ENCODE results near the gene FLNB.
A peak's percentile ranks its signal among the peaks of the same experiment; 100 is the strongest.

Gene FLNB

GRCh38 chr3:58084788-58085543 lies 76.7 kb downstream of the FLNB start:
- Histone ChIP-seq H3K23ac (ENCODE audit: low read depth, low read length, poor library complexity) (no peak overlapping the region), H4K91ac (ENCODE audit: low read depth, low read length, poor library complexity) (no peak overlapping the region), H3K4me2 (ENCODE audit: insufficient read depth, low read length, poor library complexity, severe bottlenecking) (no peak overlapping the region), H3K18ac (ENCODE audit: low read length) (no peak overlapping the region), H4K8ac (ENCODE audit: low read depth, low read length) (no peak overlapping the region), H2AK5ac (ENCODE audit: low read depth, low read length) (no peak overlapping the region), H2BK15ac (ENCODE audit: low read length) (no peak overlapping the region), H3K9ac (ENCODE audit: low read depth, low read length, poor library complexity) (no peak overlapping the region), H3K4me3 (ENCODE audit: low read length in 2 of 2) (no peak overlapping the region), H3K27ac (replicated peaks; ENCODE audit: low read length) (no peak overlapping the region), H3K79me1 (ENCODE audit: low read depth, low read length) (no peaks in the 10 kb centered on the region), H2BK12ac (ENCODE audit: low read length) (no peak overlapping the region), H3K4ac (ENCODE audit: low read length) (no peak overlapping the region), H3K36me3 (replicated peaks in 1 of 2; ENCODE audit: control insufficient read depth in 2 of 2, insufficient read depth in 2 of 2, low read length in 2 of 2) (peaks cover under 1 to 4% of the 10 kb centered on the region in 2 donors), H2AFZ (ENCODE audit: low read length) (no peak overlapping the region), H3K27me3 (ENCODE audit: control insufficient read depth in 3 of 3, insufficient read depth in 3 of 3, low read depth in 1 of 3, low read length in 3 of 3) (no peaks in the 10 kb centered on the region), H3K4me1 (ENCODE audit: control insufficient read depth in 2 of 2, insufficient read depth in 1 of 2, low read depth in 1 of 2, low read length in 2 of 2) (peaks cover 3% of the 10 kb centered on the region in 2 donors), H2BK120ac (ENCODE audit: low read depth, low read length) (no peak overlapping the region), H2BK5ac (ENCODE audit: low read length) (no peak overlapping the region), H3K9me3 (replicated peaks in 1 of 2; ENCODE audit: control insufficient read depth in 2 of 2, insufficient read depth in 1 of 2, low read depth in 1 of 2, low read length in 2 of 2) (no peaks in the 10 kb centered on the region), H3K14ac (ENCODE audit: low read length) (no peak overlapping the region)
- no CpG with 5 or more reads among the region's 5 CpGs for WGBS, 2 donors (ENCODE audit: extremely low coverage in 2 of 2, insufficient read length in 2 of 2, insufficient replicate concordance in 1 of 2)
- DNase-seq (ENCODE audit: low spot score): no peak

- peaks cover 0 to 2% of the 10 kb centered on the region in 2 donors for H3K36me3 ChIP-seq (replicated peaks in 1 of 2; ENCODE audit: control insufficient read depth in 2 of 2, insufficient read depth in 2 of 2, low read length in 2 of 2)
- no peak overlapping the region for H3K9ac ChIP-seq (ENCODE audit: low read depth, low read length, poor library complexity)
- H2BK12ac ChIP-seq (ENCODE audit: low read length): no peak overlapping the region
- no peak overlapping the region for H3K4ac ChIP-seq (ENCODE audit: low read length)
- no peak overlapping the region for H4K91ac ChIP-seq (ENCODE audit: low read depth, low read length, poor library complexity)
- H2AK5ac ChIP-seq (ENCODE audit: low read depth, low read length): no peak overlapping the region
- peaks cover 3% of the 10 kb centered on the region in 2 donors for H3K4me1 ChIP-seq (ENCODE audit: control insufficient read depth in 2 of 2, insufficient read depth in 1 of 2, low read depth in 1 of 2, low read length in 2 of 2)
- no peak overlapping the region for H3K23ac ChIP-seq (ENCODE audit: low read depth, low read length, poor library complexity)
- no peak overlapping the region for H3K27ac ChIP-seq (replicated peaks; ENCODE audit: low read length)
- H3K4me2 ChIP-seq (ENCODE audit: insufficient read depth, low read length, poor library complexity, severe bottlenecking): no peak overlapping the region
- H2BK120ac ChIP-seq (ENCODE audit: low read depth, low read length): no peak overlapping the region
- no peak overlapping the region for H3K14ac ChIP-seq (ENCODE audit: low read length)
- no peak overlapping the region for H2BK15ac ChIP-seq (ENCODE audit: low read length)
- H4K8ac ChIP-seq (ENCODE audit: low read depth, low read length): no peak overlapping the region
- H2BK5ac ChIP-seq (ENCODE audit: low read length): no peak overlapping the region
- H3K9me3 ChIP-seq (replicated peaks in 1 of 2; ENCODE audit: control insufficient read depth in 2 of 2, insufficient read depth in 1 of 2, low read depth in 1 of 2, low read length in 2 of 2): no peaks in the 10 kb centered on the region
- H3K4me3 ChIP-seq (ENCODE audit: low read length in 2 of 2): no peak overlapping the region
- H3K27me3 ChIP-seq (ENCODE audit: control insufficient read depth in 3 of 3, insufficient read depth in 3 of 3, low read depth in 1 of 3, low read length in 3 of 3): no peaks in the 10 kb centered on the region
- H2AFZ ChIP-seq (ENCODE audit: low read length): no peak overlapping the region
- no peak overlapping the region for H3K18ac ChIP-seq (ENCODE audit: low read length)
- DNase-seq (ENCODE audit: low spot score): no peak
- WGBS, 2 donors (ENCODE audit: extremely low coverage in 2 of 2, insufficient read length in 2 of 2, insufficient replicate concordance in 1 of 2): no CpG with 5 or more reads among the region's 6 CpGs
- H3K79me1 ChIP-seq (ENCODE audit: low read depth, low read length): no peaks in the 10 kb centered on the region
These were observed 77.4 kb downstream of the FLNB start for GRCh38 chr3:58085616-58086015.

- no CpG with 5 or more reads among the region's 3 CpGs for WGBS, 2 donors (ENCODE audit: extremely low coverage in 2 of 2, insufficient read length in 2 of 2, insufficient replicate concordance in 1 of 2)
- H3K9me3 ChIP-seq (replicated peaks in 1 of 2; ENCODE audit: control insufficient read depth in 2 of 2, insufficient read depth in 1 of 2, low read depth in 1 of 2, low read length in 2 of 2): peaks cover 0 to 2% of the 10 kb centered on the region in 2 donors
- H3K4me2 ChIP-seq (ENCODE audit: insufficient read depth, low read length, poor library complexity, severe bottlenecking): no peak overlapping the region
- no peak overlapping the region for H3K9ac ChIP-seq (ENCODE audit: low read depth, low read length, poor library complexity)
- no peak overlapping the region for H3K4me3 ChIP-seq (ENCODE audit: low read length in 2 of 2)
- H2BK12ac ChIP-seq (ENCODE audit: low read length): no peak overlapping the region
- H4K8ac ChIP-seq (ENCODE audit: low read depth, low read length): no peak overlapping the region
- H2AFZ ChIP-seq (ENCODE audit: low read length): no peak overlapping the region
- H3K4ac ChIP-seq (ENCODE audit: low read length): no peak overlapping the region
- H3K14ac ChIP-seq (ENCODE audit: low read length): no peak overlapping the region
- H2BK120ac ChIP-seq (ENCODE audit: low read depth, low read length): no peak overlapping the region
- H2BK15ac ChIP-seq (ENCODE audit: low read length): no peak overlapping the region
- H3K4me1 ChIP-seq (ENCODE audit: control insufficient read depth in 2 of 2, insufficient read depth in 1 of 2, low read depth in 1 of 2, low read length in 2 of 2): no peaks in the 10 kb centered on the region
- H3K27me3 ChIP-seq (ENCODE audit: control insufficient read depth in 3 of 3, insufficient read depth in 3 of 3, low read depth in 1 of 3, low read length in 3 of 3): no peaks in the 10 kb centered on the region
- no peak overlapping the region for H4K91ac ChIP-seq (ENCODE audit: low read depth, low read length, poor library complexity)
- peaks cover 1% of the 10 kb centered on the region for H3K79me1 ChIP-seq (ENCODE audit: low read depth, low read length)
- H2AK5ac ChIP-seq (ENCODE audit: low read depth, low read length): no peak overlapping the region
- H3K36me3 ChIP-seq (replicated peaks in 1 of 2; ENCODE audit: control insufficient read depth in 2 of 2, insufficient read depth in 2 of 2, low read length in 2 of 2): no peaks in the 10 kb centered on the region
- no peak overlapping the region for H3K18ac ChIP-seq (ENCODE audit: low read length)
- no peak for DNase-seq (ENCODE audit: low spot score)
- H2BK5ac ChIP-seq (ENCODE audit: low read length): peak overlapping the region; percentile 48
- no peak overlapping the region for H3K23ac ChIP-seq (ENCODE audit: low read depth, low read length, poor library complexity)
- no peak overlapping the region for H3K27ac ChIP-seq (replicated peaks; ENCODE audit: low read length)
These were observed 80.3 kb downstream of the FLNB start for GRCh38 chr3:58088501-58088900.

- H2BK5ac ChIP-seq (ENCODE audit: low read length): no peak overlapping the region
These were observed 82.1 kb downstream of the FLNB start for GRCh38 chr3:58090351-58090750.

More at GRCh38 chr3:58090351-58090750, 82.1 kb downstream of the FLNB start:
- Histone ChIP-seq H3K23ac (ENCODE audit: low read depth, low read length, poor library complexity) (no peak overlapping the region), H3K36me3 (replicated peaks in 1 of 2; ENCODE audit: control insufficient read depth in 2 of 2, insufficient read depth in 2 of 2, low read length in 2 of 2) (no peaks in the 10 kb centered on the region), H2BK120ac (ENCODE audit: low read depth, low read length) (no peak overlapping the region), H3K4me3 (ENCODE audit: low read length in 2 of 2) (no peak overlapping the region), H3K9me3 (replicated peaks in 1 of 2; ENCODE audit: control insufficient read depth in 2 of 2, insufficient read depth in 1 of 2, low read depth in 1 of 2, low read length in 2 of 2) (peaks cover 0 to 2% of the 10 kb centered on the region in 2 donors), H2AFZ (ENCODE audit: low read length) (no peak overlapping the region), H3K27me3 (ENCODE audit: control insufficient read depth in 3 of 3, insufficient read depth in 3 of 3, low read depth in 1 of 3, low read length in 3 of 3) (no peaks in the 10 kb centered on the region), H3K9ac (ENCODE audit: low read depth, low read length, poor library complexity) (no peak overlapping the region), H3K4me2 (ENCODE audit: insufficient read depth, low read length, poor library complexity, severe bottlenecking) (no peak overlapping the region), H3K27ac (replicated peaks; ENCODE audit: low read length) (no peak overlapping the region), H3K4me1 (ENCODE audit: control insufficient read depth in 2 of 2, insufficient read depth in 1 of 2, low read depth in 1 of 2, low read length in 2 of 2) (no peaks in the 10 kb centered on the region), H3K18ac (ENCODE audit: low read length) (no peak overlapping the region), H2AK5ac (ENCODE audit: low read depth, low read length) (no peak overlapping the region), H4K8ac (ENCODE audit: low read depth, low read length) (no peak overlapping the region), H2BK12ac (ENCODE audit: low read length) (no peak overlapping the region), H2BK15ac (ENCODE audit: low read length) (no peak overlapping the region), H3K4ac (ENCODE audit: low read length) (no peak overlapping the region), H4K91ac (ENCODE audit: low read depth, low read length, poor library complexity) (no peak overlapping the region), H3K14ac (ENCODE audit: low read length) (no peak overlapping the region), H3K79me1 (ENCODE audit: low read depth, low read length) (peaks cover 1% of the 10 kb centered on the region)
- no CpG with 5 or more reads among the region's 5 CpGs for WGBS, 2 donors (ENCODE audit: extremely low coverage in 2 of 2, insufficient read length in 2 of 2, insufficient replicate concordance in 1 of 2)
- DNase-seq (ENCODE audit: low spot score): no peak

Data from neuronal stem cell (in vitro differentiated cells).